Measurements from ENCODE around the gene EFNA3. TPM values are rescaled to one million over a fixed set of nuclear protein-coding genes. Genes with fewer than 3 reads are reported as not detected.

Gene EFNA3
- polyA plus RNA-seq, 4 donors, result 2.0 to 7.0 (median 5.4) TPM

DNA sequence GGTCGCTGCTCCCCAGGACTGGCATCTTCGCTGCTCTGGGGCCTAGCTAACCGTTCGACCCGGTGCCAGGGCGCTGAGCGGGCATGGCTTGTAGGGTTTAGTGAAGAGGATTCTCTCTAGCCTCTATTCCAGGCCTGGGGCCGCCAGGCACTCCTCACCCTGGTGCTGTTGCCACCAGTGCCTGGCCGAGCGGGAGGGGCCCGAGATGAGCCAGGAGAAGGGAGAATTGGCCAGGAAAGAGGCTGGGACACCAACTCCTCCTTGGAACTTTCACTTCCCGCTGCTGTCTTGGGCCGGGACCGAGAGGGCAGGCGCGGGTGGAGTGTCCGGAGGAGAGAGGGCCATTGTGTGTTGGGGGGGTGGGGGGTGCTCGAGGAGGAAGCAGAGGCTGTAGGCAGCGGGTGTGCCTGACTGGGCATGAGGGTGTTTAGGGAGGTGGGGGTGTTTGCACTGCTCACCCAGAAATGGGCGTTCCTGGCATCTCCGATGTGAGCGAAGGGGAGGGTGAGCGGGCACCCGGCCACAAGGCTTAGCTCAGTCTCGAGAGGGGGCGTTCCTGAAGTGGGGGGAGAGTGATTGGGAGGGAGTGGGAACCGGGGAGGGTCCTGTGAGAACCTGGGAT, 26.7 kb upstream of the EFNA3 start:
- peak overlapping the region; percentile 48 to 78 (median 69) for H3K27ac ChIP-seq (ENCODE audit: low read depth in 1 of 3, low read length in 2 of 3)
- FAIRE-seq, result no peak
- H3K36me3 ChIP-seq (ENCODE audit: control insufficient read depth in 3 of 3, insufficient read depth in 2 of 3, low read depth in 1 of 3, low read length in 3 of 3), result peaks cover 2 to 23% (median 4%) of the 10 kb centered on the region in 3 donors
- peak overlapping the region; percentile 52 to 65 (median 57) for H3K4me3 ChIP-seq (ENCODE audit: low read depth in 1 of 3, low read length in 3 of 3)
- 1 to 3% (median 2%) methylated on average over 25 to 27 of the region's 27 CpGs for WGBS, 3 donors
- DNase-seq, result peak; percentile 54 to 62
- no peaks in the 10 kb centered on the region for H3K27me3 ChIP-seq (ENCODE audit: control insufficient read depth in 3 of 3, insufficient read depth in 3 of 3, low read length in 3 of 3)
- H3K4me1 ChIP-seq (ENCODE audit: control insufficient read depth in 3 of 3, insufficient read depth in 2 of 3, low read depth in 1 of 3, low read length in 2 of 3), result peaks cover 3 to 36% (median 4%) of the 10 kb centered on the region in 3 donors
- H3K9me3 ChIP-seq (ENCODE audit: control insufficient read depth in 2 of 2, insufficient read depth in 1 of 2, low read depth in 1 of 2, low read length in 1 of 2), result no peaks in the 10 kb centered on the region

- peak overlapping the region in 2 of 3 donors; percentile 15 to 78 for H3K27ac ChIP-seq (ENCODE audit: low read depth in 1 of 3, low read length in 2 of 3)
- H3K9me3 ChIP-seq (ENCODE audit: control insufficient read depth in 2 of 2, insufficient read depth in 1 of 2, low read depth in 1 of 2, low read length in 1 of 2), result no peaks in the 10 kb centered on the region
- H3K4me3 ChIP-seq (ENCODE audit: low read depth in 1 of 3, low read length in 3 of 3), result peak overlapping the region; percentile 3 to 65 (median 57)
- peaks cover 3 to 31% (median 4%) of the 10 kb centered on the region in 3 donors for H3K36me3 ChIP-seq (ENCODE audit: control insufficient read depth in 3 of 3, insufficient read depth in 2 of 3, low read depth in 1 of 3, low read length in 3 of 3)
- WGBS, 3 donors, result 26 to 38% (median 35%) methylated on average over 12 of the region's 12 CpGs
- FAIRE-seq (no peak), DNase-seq (peak; percentile 50 to 72)
- H3K4me1 ChIP-seq (ENCODE audit: control insufficient read depth in 3 of 3, insufficient read depth in 2 of 3, low read depth in 1 of 3, low read length in 2 of 3), result peaks cover 3 to 36% (median 4%) of the 10 kb centered on the region in 3 donors
- H3K27me3 ChIP-seq (ENCODE audit: control insufficient read depth in 3 of 3, insufficient read depth in 3 of 3, low read length in 3 of 3), result no peaks in the 10 kb centered on the region
Observed at GRCh38 chr1:155052439-155053395, 25.9 kb upstream of the EFNA3 start.

DNA sequence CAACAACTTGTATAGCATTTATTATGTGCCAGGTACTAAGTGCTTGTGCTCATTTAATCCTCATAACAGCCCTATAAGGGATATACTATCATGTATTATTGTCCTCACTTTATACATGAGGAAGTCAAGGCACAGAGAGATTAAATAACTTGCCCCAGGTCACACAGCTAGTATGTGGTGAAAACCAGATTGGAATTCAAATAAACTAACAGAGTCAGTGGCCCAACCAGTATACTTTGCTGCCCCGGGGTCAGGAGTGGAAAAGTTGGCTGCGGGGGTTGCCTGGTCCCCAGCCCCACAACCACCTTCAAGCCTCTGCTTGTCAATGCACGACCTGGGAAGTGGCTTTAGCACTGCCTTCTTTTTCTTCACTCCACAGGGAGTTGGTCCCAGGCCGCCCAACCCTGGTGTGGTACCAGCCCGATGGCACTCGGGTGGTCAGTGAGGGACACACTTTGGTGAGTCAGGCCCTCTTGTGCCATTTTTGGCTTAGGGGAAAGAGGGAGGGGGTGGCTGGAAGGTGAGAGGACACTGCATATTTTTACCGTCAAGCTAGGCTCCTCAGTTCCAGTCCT, 25.0 kb upstream of the EFNA3 start:
- WGBS, 3 donors, result 88 to 95% (median 92%) methylated on average over 7 of the region's 7 CpGs
- Histone ChIP-seq H3K27ac (ENCODE audit: low read depth in 1 of 3, low read length in 2 of 3) (no peak overlapping the region), H3K4me3 (ENCODE audit: low read depth in 1 of 3, low read length in 3 of 3) (no peak overlapping the region), H3K9me3 (ENCODE audit: control insufficient read depth in 2 of 2, insufficient read depth in 1 of 2, low read depth in 1 of 2, low read length in 1 of 2) (no peaks in the 10 kb centered on the region), H3K36me3 (ENCODE audit: control insufficient read depth in 3 of 3, insufficient read depth in 2 of 3, low read depth in 1 of 3, low read length in 3 of 3) (peaks cover 4 to 40% (median 4%) of the 10 kb centered on the region in 3 donors), H3K4me1 (ENCODE audit: control insufficient read depth in 3 of 3, insufficient read depth in 2 of 3, low read depth in 1 of 3, low read length in 2 of 3) (peaks cover 3 to 34% (median 3%) of the 10 kb centered on the region in 3 donors), H3K27me3 (ENCODE audit: control insufficient read depth in 3 of 3, insufficient read depth in 3 of 3, low read length in 3 of 3) (no peaks in the 10 kb centered on the region)
- DNase-seq (no peak), FAIRE-seq (no peak)

- DNase-seq (no peak), FAIRE-seq (no peak)
- Histone ChIP-seq H3K36me3 (ENCODE audit: control insufficient read depth in 3 of 3, insufficient read depth in 2 of 3, low read depth in 1 of 3, low read length in 3 of 3) (peaks cover 4 to 55% (median 6%) of the 10 kb centered on the region in 3 donors), H3K4me1 (ENCODE audit: control insufficient read depth in 3 of 3, insufficient read depth in 2 of 3, low read depth in 1 of 3, low read length in 2 of 3) (peaks cover 1 to 18% (median 3%) of the 10 kb centered on the region in 3 donors), H3K27ac (ENCODE audit: low read depth in 1 of 3, low read length in 2 of 3) (no peak overlapping the region), H3K27me3 (ENCODE audit: control insufficient read depth in 3 of 3, insufficient read depth in 3 of 3, low read length in 3 of 3) (peaks cover 0 to 3% (median 0%) of the 10 kb centered on the region in 3 donors), H3K9me3 (ENCODE audit: control insufficient read depth in 2 of 2, insufficient read depth in 1 of 2, low read depth in 1 of 2, low read length in 1 of 2) (no peaks in the 10 kb centered on the region), H3K4me3 (ENCODE audit: low read depth in 1 of 3, low read length in 3 of 3) (no peak overlapping the region)
- WGBS, 3 donors, result 95 to 97% (median 95%) methylated on average over 6 to 8 of the region's 8 CpGs
Observed at GRCh38 chr1:155057104-155057503, 21.5 kb upstream of the EFNA3 start.

DNA sequence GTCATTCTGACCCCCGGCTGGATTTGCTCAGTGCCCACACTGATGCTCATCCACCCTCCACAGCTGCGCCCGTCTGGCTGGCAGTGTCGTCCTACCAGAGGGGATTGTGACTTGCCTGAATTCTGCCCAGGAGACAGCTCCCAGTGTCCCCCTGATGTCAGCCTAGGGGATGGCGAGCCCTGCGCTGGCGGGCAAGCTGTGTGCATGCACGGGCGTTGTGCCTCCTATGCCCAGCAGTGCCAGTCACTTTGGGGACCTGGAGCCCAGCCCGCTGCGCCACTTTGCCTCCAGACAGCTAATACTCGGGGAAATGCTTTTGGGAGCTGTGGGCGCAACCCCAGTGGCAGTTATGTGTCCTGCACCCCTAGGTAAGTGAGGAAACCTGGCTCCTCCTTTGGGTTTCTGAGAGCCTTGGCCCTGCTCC, 20.8 kb upstream of the EFNA3 start:
- Histone ChIP-seq H3K27me3 (ENCODE audit: control insufficient read depth in 3 of 3, insufficient read depth in 3 of 3, low read length in 3 of 3) (peaks cover 0 to 4% (median 0%) of the 10 kb centered on the region in 3 donors), H3K4me1 (ENCODE audit: control insufficient read depth in 3 of 3, insufficient read depth in 2 of 3, low read depth in 1 of 3, low read length in 2 of 3) (peaks cover 4 to 18% (median 6%) of the 10 kb centered on the region in 3 donors), H3K4me3 (ENCODE audit: low read depth in 1 of 3, low read length in 3 of 3) (no peak overlapping the region), H3K9me3 (ENCODE audit: control insufficient read depth in 2 of 2, insufficient read depth in 1 of 2, low read depth in 1 of 2, low read length in 1 of 2) (no peaks in the 10 kb centered on the region), H3K27ac (ENCODE audit: low read depth in 1 of 3, low read length in 2 of 3) (no peak overlapping the region), H3K36me3 (ENCODE audit: control insufficient read depth in 3 of 3, insufficient read depth in 2 of 3, low read depth in 1 of 3, low read length in 3 of 3) (peaks cover 4 to 55% (median 6%) of the 10 kb centered on the region in 3 donors)
- DNase-seq (no peak), FAIRE-seq (no peak)
- WGBS, 3 donors, result 93 to 96% (median 95%) methylated on average over 13 of the region's 13 CpGs

- no peak for FAIRE-seq
- 86 to 88% (median 87%) methylated on average over 8 of the region's 8 CpGs for WGBS, 3 donors
- DNase-seq, result no peak
Observed at GRCh38 chr1:155060736-155061135, 17.9 kb upstream of the EFNA3 start.

GRCh38 chr1:155061381-155062150, 17.1 kb upstream of the EFNA3 start:
- Histone ChIP-seq H3K4me3 (ENCODE audit: low read depth in 1 of 3, low read length in 3 of 3) (no peak overlapping the region), H3K36me3 (ENCODE audit: control insufficient read depth in 3 of 3, insufficient read depth in 2 of 3, low read depth in 1 of 3, low read length in 3 of 3) (peaks cover 2 to 49% (median 2%) of the 10 kb centered on the region in 3 donors), H3K4me1 (ENCODE audit: control insufficient read depth in 3 of 3, insufficient read depth in 2 of 3, low read depth in 1 of 3, low read length in 2 of 3) (peaks cover 6 to 45% (median 7%) of the 10 kb centered on the region in 3 donors), H3K9me3 (ENCODE audit: control insufficient read depth in 2 of 2, insufficient read depth in 1 of 2, low read depth in 1 of 2, low read length in 1 of 2) (no peaks in the 10 kb centered on the region), H3K27ac (ENCODE audit: low read depth in 1 of 3, low read length in 2 of 3) (no peak overlapping the region), H3K27me3 (ENCODE audit: control insufficient read depth in 3 of 3, insufficient read depth in 3 of 3, low read length in 3 of 3) (peaks cover 0 to 4% (median 0%) of the 10 kb centered on the region in 3 donors)
- 24 to 32% (median 28%) methylated on average over 21 of the region's 21 CpGs for WGBS, 3 donors
- DNase-seq (peak; percentile 89 to 94), FAIRE-seq (no peak)

More at GRCh38 chr1:155060736-155061135, 17.9 kb upstream of the EFNA3 start:
- H3K27ac ChIP-seq (ENCODE audit: low read depth in 1 of 3, low read length in 2 of 3), result no peak overlapping the region
- H3K9me3 ChIP-seq (ENCODE audit: control insufficient read depth in 2 of 2, insufficient read depth in 1 of 2, low read depth in 1 of 2, low read length in 1 of 2), result no peaks in the 10 kb centered on the region
- peaks cover 2 to 48% (median 2%) of the 10 kb centered on the region in 3 donors for H3K36me3 ChIP-seq (ENCODE audit: control insufficient read depth in 3 of 3, insufficient read depth in 2 of 3, low read depth in 1 of 3, low read length in 3 of 3)
- H3K27me3 ChIP-seq (ENCODE audit: control insufficient read depth in 3 of 3, insufficient read depth in 3 of 3, low read length in 3 of 3), result peaks cover 0 to 4% (median 0%) of the 10 kb centered on the region in 3 donors
- no peak overlapping the region for H3K4me3 ChIP-seq (ENCODE audit: low read depth in 1 of 3, low read length in 3 of 3)
- H3K4me1 ChIP-seq (ENCODE audit: control insufficient read depth in 3 of 3, insufficient read depth in 2 of 3, low read depth in 1 of 3, low read length in 2 of 3), result peaks cover 6 to 37% (median 7%) of the 10 kb centered on the region in 3 donors

All from small intestine (tissue), 7 donors.